Osteoblast (primary cell): Measurements from ENCODE around the gene CSHL1. TPM values are rescaled to one million over a fixed set of nuclear protein-coding genes. Genes with fewer than 3 reads are reported as not detected.
"Not testable (repeated sequence)": the region's sequence is repeated elsewhere in the genome, so short reads cannot be mapped to it uniquely, and the experiment has no call there.

Experiments used
- DNase-seq: peaks from one replicate; pipeline ENCODE4 v3.0.0; 2011; ENCODE audit warnings: low spot score, mixed read lengths; ENCODE audit not compliant: insufficient read length; ENCODE audit errors: missing footprints
- H2AFZ ChIP-seq: 2 replicates; pipeline ENCODE4 v1.6.0; 2011; ENCODE audit warnings: mild to moderate bottlenecking, low read length
- H3K27ac ChIP-seq: 2 replicates; pipeline ENCODE4 v1.5.1; 2011; ENCODE audit warnings: mild to moderate bottlenecking, low read depth, low read length, moderate library complexity
- H3K27me3 ChIP-seq: 2 replicates; pipeline ENCODE4 v1.6.0; 2012; ENCODE audit warnings: mild to moderate bottlenecking, control low read depth, inconsistent platforms, low read length, moderate library complexity; ENCODE audit not compliant: insufficient read depth
- H3K36me3 ChIP-seq: 2 replicates; pipeline ENCODE4 v1.5.1; 2011; ENCODE audit warnings: mild to moderate bottlenecking, low read length, control low read depth, moderate library complexity; ENCODE audit not compliant: insufficient read depth
- H3K4me1 ChIP-seq: 2 replicates; pipeline ENCODE4 v1.5.1; 2011; ENCODE audit warnings: mild to moderate bottlenecking, low read length, control low read depth, moderate library complexity; ENCODE audit not compliant: insufficient read depth
- H3K4me2 ChIP-seq: 2 replicates; pipeline ENCODE4 v1.6.0; 2011; ENCODE audit warnings: mild to moderate bottlenecking, low read length; ENCODE audit not compliant: insufficient read depth
- H3K4me3 ChIP-seq: fragments of 200-600 bp; sonication (generic); 3 replicates; pipeline ENCODE4 v1.5.1; 2012; ENCODE audit warnings: mild to moderate bottlenecking, low read length, inconsistent platforms; ENCODE audit not compliant: insufficient read depth
- H3K79me2 ChIP-seq: 2 replicates; pipeline ENCODE4 v1.6.0; 2012; ENCODE audit warnings: mild to moderate bottlenecking, low read length, control low read depth, inconsistent platforms; ENCODE audit not compliant: insufficient read depth
- H3K9me3 ChIP-seq: 2 replicates; pipeline ENCODE4 v1.5.1; 2011; ENCODE audit warnings: low read depth, low read length, control low read depth
- H4K20me1 ChIP-seq: 2 replicates; pipeline ENCODE4 v1.6.0; 2012; ENCODE audit warnings: mild to moderate bottlenecking, low read length, control low read depth; ENCODE audit not compliant: insufficient read depth
- total RNA-seq: library from RNA; depleted of rRNA; stranded (reverse); fragments of >200 nt; gene quantifications from 2 replicates; pipeline ENCODE4 v1.2.3, GENCODE V29; 2012
- TF ChIP-seq, protein P1 (sequence below): IDR thresholded peaks from 2 replicates; pipeline ENCODE4 v1.5.1; 2011; ENCODE audit warnings: mild to moderate bottlenecking, low read depth, low read length, moderate library complexity; ENCODE audit errors: extremely low read depth

CSHL1 gene
- total RNA-seq, 1 donor = not detected

- H3K9me3 ChIP-seq, DNase-seq, H3K36me3 ChIP-seq, H3K79me2 ChIP-seq, H3K4me1 ChIP-seq, H3K4me3 ChIP-seq, H3K27ac ChIP-seq, H2AFZ ChIP-seq, H4K20me1 ChIP-seq, H3K27me3 ChIP-seq, H3K4me2 ChIP-seq: not testable (repeated sequence)
Observed at GRCh38 chr17:63896524-63897354, 14.3 kb downstream of the CSHL1 start, which contains the start of gene CSH1. Gene CSH1 (minus strand): TSS chr17:63896574. CDS start chr17:63896511, 63 bp downstream.

GRCh38 chr17:63894821-63895220 is 16.2 kb downstream of the CSHL1 start:
- not testable (repeated sequence) for H4K20me1 ChIP-seq, H3K36me3 ChIP-seq, H3K4me3 ChIP-seq, H3K9me3 ChIP-seq, H3K27me3 ChIP-seq, H3K79me2 ChIP-seq, H3K4me2 ChIP-seq, H3K4me1 ChIP-seq, H2AFZ ChIP-seq, H3K27ac ChIP-seq, DNase-seq

- H3K4me3 ChIP-seq, H3K27me3 ChIP-seq, H3K27ac ChIP-seq, H3K4me2 ChIP-seq, H3K4me1 ChIP-seq, H3K79me2 ChIP-seq, H4K20me1 ChIP-seq, H3K9me3 ChIP-seq, H2AFZ ChIP-seq, H3K36me3 ChIP-seq, DNase-seq: not testable (repeated sequence)
Observed at GRCh38 chr17:63894021-63894420, 17.0 kb downstream of the CSHL1 start.

DNA sequence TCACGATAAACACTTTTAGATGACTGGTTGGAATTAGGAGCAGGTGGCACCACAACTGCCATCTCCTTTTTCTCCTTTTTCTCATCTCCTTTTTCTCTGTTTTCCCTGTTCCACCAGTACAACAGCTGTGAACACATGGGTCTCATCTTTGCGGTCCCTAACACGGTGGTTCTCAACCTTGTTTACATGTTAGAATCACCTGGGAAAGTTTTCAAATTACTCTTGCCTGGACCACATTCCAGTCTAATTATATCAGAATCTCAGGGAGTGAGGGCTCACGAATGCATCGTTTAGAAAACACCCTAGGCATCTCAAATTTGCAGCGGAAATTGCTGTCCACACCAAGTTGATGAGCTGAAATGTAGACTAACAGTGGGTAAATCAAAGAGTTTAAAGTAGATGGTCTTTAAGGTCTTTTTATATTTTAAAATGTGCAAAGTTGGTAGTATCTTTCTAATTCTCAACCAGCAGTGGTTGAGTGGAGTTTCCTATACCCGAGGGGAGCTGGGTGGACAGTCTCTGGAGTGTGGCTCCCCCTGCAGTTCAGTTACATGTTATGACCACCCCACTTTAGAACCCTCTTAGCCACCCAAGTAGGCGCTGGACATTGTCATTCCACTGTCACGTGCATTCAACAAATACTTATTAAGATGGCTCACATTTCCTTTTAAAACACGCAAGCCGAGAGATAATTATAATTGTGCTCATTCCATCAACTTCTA is 18.6 kb downstream of the CSHL1 start:
- H3K79me2 ChIP-seq, H2AFZ ChIP-seq, H3K9me3 ChIP-seq, H3K27me3 ChIP-seq, H3K36me3 ChIP-seq, H4K20me1 ChIP-seq, H3K27ac ChIP-seq, H3K4me2 ChIP-seq, H3K4me3 ChIP-seq, H3K4me1 ChIP-seq: not testable (repeated sequence)
- peak; percentile 2 for DNase-seq
- TF ChIP-seq, protein P1, sequence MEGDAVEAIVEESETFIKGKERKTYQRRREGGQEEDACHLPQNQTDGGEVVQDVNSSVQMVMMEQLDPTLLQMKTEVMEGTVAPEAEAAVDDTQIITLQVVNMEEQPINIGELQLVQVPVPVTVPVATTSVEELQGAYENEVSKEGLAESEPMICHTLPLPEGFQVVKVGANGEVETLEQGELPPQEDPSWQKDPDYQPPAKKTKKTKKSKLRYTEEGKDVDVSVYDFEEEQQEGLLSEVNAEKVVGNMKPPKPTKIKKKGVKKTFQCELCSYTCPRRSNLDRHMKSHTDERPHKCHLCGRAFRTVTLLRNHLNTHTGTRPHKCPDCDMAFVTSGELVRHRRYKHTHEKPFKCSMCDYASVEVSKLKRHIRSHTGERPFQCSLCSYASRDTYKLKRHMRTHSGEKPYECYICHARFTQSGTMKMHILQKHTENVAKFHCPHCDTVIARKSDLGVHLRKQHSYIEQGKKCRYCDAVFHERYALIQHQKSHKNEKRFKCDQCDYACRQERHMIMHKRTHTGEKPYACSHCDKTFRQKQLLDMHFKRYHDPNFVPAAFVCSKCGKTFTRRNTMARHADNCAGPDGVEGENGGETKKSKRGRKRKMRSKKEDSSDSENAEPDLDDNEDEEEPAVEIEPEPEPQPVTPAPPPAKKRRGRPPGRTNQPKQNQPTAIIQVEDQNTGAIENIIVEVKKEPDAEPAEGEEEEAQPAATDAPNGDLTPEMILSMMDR = peak; percentile 25

DNA sequence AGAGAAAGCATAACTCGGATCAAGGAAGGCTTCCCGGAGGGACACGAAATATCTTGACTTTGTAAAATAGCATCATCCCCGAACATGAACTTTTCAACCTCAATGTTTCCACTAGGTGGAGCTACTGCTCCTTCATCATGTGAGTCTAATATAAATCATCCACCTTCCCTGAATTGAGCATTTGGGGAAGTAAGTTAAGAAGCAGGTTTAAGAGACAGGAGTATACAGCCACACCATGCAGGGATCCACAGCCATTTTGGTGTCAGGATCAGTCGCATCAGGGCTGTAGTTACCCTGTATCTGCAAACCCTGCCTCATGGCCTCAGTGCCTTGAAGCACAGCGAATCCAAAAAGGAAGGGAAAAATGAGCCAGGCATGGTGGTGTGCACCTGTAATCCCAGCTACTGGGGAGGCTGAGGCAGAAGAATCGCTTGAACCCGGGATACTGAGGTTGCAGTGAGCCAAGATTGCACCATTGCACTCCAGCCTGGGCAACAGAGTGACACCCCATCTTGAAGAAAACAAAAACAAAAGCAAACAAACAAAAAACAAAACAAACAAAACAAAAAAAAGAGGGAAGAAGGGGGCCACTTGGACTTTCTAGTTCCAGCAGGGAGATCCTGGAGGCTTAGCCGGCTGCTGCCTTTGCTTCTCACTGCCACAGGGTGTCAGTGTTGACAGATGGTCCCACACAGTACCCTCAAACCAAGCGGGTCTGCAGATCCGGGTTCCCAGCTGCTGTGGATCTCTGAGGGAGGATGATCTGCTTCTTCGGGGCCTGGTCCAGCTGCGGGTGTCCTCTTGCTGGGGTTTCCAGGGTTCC is 21.8 kb downstream of the CSHL1 start:
- not testable (repeated sequence) for DNase-seq, H4K20me1 ChIP-seq, H2AFZ ChIP-seq, H3K9me3 ChIP-seq, H3K27ac ChIP-seq, H3K4me3 ChIP-seq, H3K4me1 ChIP-seq, H3K36me3 ChIP-seq, H3K79me2 ChIP-seq, H3K27me3 ChIP-seq, H3K4me2 ChIP-seq
- TF ChIP-seq, protein P1 = peak; percentile 34

GRCh38 chr17:63885119-63885518 is 25.9 kb downstream of the CSHL1 start:
- not testable (repeated sequence) for H3K4me2 ChIP-seq, H2AFZ ChIP-seq, DNase-seq, H4K20me1 ChIP-seq, H3K4me3 ChIP-seq, H3K9me3 ChIP-seq, H3K4me1 ChIP-seq, H3K79me2 ChIP-seq, H3K27me3 ChIP-seq, H3K36me3 ChIP-seq, H3K27ac ChIP-seq

GRCh38 chr17:63882626-63883126 is 28.4 kb downstream of the CSHL1 start:
- not testable (repeated sequence) for H3K4me3 ChIP-seq, H3K36me3 ChIP-seq, H3K27ac ChIP-seq, DNase-seq, H3K9me3 ChIP-seq, H3K4me1 ChIP-seq, H3K27me3 ChIP-seq, H2AFZ ChIP-seq, H3K4me2 ChIP-seq, H4K20me1 ChIP-seq, H3K79me2 ChIP-seq
